Left colon (tissue), 2 donors: Measurements from ENCODE around the gene UBE3D. TPM values are rescaled to one million over a fixed set of nuclear protein-coding genes. Genes with fewer than 3 reads are reported as not detected.
"Not testable (repeated sequence)": the region's sequence is repeated elsewhere in the genome, so short reads cannot be mapped to it uniquely, and the experiment has no call there.

Experiments used
- ATAC-seq: fragments of 200-7000 bp; cut with Tn5 transposase; one replicate; pipeline ENCODE4 v1.9.1; 2020; ENCODE audit warnings: mild to moderate bottlenecking, moderate library complexity
- DNase-seq, 2 donors: peaks; one replicate each; pipeline ENCODE4 v3.0.0-alpha.2; 2020
- intact Hi-C, 2 donors: fragments of 100-400 bp; cut with DNase I in 1 of 2; cut with micrococcal nuclease in 1 of 2; formaldehyde crosslinking; loops; one replicate each; pipeline versions ENCODE4 v1.11.2 to v1.14.0; 2022; cut with DNase I, micrococcal nuclease
- total RNA-seq, 2 donors: library from RNA; stranded (reverse); fragmentation: NEBNext Ultra II Directional; extraction: Animal tissue kit (Norgen Biotek cat#: 25700); gene quantifications; one replicate each; pipeline ENCODE4 v1.2.1, GENCODE V29; 2021
- donor health status: DM: no; HTN: no; CAD: no.
- donor health status: DM: yes; HTN: yes; CAD: no.

Gene UBE3D
- total RNA-seq, 2 donors from 2014 or later, result 3.3 to 5.0 TPM

GRCh38 chr6:82891076-82891475, 174.6 kb downstream of the UBE3D start:
- no peak for ATAC-seq
- intact Hi-C loops, result no loop called here
- no peak for DNase-seq

- DNase-seq (no peak), ATAC-seq (no peak)
- intact Hi-C loops, result no loop called here
Observed at GRCh38 chr6:82890240-82890639, 175.4 kb downstream of the UBE3D start.

DNA sequence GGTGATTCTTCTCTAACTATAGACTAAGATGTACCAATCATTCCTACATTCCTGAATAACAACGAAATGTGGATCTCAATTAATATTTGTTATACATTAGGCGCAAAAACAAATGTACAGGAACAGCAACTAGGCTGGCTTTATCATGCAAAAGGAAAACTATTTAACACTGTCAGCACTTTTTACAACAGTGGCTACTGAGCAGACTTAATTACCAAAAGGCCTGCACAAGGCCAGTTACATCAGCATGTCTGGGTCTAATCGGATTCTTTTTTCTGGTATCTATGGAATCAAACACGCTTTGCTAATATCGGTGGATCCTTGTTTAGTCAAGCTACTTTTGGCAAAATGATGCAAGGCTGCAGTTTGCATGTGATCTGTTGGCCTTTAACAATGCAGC, 176.5 kb downstream of the UBE3D start:
- DNase-seq (no peak), ATAC-seq (no peak)
- intact Hi-C loops, result no loop called here

GRCh38 chr6:82882363-82883023, 183.1 kb downstream of the UBE3D start:
- DNase-seq (no peak), ATAC-seq (no peak)
- intact Hi-C loops, result no loop called here

DNA sequence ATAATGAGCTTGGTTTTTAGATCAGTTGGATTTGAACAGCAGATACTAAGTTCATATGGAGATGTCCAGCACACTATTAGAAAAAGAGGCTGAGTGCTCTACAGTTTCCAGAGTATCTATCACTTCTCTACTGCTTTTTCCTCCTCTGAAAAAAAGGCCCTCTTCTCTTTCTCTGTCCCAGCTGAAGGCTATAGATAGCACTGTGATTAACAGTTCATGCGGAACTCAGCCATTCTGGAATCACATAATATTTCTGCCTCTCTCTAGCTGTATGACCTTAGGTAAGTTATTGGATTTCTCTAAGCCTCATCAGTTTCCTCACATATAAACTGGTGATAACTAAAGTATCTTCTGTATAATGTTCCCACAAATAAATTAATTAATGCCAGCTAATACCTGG, 184.1 kb downstream of the UBE3D start:
- ATAC-seq (no peak), DNase-seq (no peak)
- intact Hi-C loops, result no loop called here

DNA sequence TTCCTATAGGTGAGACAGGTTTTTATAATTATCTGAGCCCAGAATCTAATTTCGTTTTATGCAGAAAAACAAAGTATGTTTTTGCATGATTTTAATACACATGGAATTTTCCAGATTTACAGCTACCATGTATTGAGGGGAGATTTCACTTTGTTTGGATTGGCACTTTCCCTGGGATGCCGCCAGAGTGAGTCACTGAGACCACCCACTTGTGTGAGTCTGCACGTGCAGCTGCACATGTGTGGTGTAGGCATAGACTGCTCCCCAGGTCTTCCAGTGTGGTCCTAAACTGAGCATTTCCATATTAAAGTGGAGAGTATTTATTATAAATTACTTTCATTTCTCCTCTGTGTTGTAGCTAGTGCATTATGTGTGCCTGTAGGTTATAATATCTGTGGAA, 186.8 kb downstream of the UBE3D start:
- DNase-seq, result no peak
- intact Hi-C loops, result no loop called here
- ATAC-seq, result no peak

GRCh38 chr6:82877213-82878195, 188.1 kb downstream of the UBE3D start:
- DNase-seq (no peak), ATAC-seq (peak; percentile 91)
- intact Hi-C loops, result no loop called here

GRCh38 chr6:82875573-82876185, 190.0 kb downstream of the UBE3D start:
- intact Hi-C loops, result no loop called here
- DNase-seq, result no peak
- ATAC-seq, result no peak

DNA sequence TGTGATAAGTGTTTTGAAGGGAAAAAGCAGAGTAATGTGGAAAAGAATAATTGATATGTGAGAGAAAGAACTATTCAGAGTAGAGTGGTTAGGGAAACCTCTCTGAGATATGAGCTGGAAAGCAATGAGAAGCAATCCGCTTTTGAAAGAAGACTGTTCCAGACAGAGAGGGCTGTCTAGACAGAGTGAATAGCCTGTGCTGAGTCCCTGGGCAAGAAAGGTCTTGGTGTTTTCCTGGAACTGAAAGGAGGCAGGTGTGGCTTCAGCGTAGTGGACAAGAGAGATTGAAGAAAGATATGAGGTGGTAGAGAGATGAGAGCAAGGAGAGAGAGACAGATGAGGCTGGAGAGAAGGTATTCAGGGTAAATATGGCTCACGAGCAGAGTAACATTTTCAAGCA, 190.8 kb downstream of the UBE3D start:
- ATAC-seq, result no peak
- intact Hi-C loops, result no loop called here

GRCh38 chr6:82872185-82872584, 193.5 kb downstream of the UBE3D start:
- DNase-seq (no peak), ATAC-seq (no peak)
- intact Hi-C loops, result no loop called here

More for the DNA sequence above, 190.8 kb downstream of the UBE3D start:
- DNase-seq, result no peak

DNA sequence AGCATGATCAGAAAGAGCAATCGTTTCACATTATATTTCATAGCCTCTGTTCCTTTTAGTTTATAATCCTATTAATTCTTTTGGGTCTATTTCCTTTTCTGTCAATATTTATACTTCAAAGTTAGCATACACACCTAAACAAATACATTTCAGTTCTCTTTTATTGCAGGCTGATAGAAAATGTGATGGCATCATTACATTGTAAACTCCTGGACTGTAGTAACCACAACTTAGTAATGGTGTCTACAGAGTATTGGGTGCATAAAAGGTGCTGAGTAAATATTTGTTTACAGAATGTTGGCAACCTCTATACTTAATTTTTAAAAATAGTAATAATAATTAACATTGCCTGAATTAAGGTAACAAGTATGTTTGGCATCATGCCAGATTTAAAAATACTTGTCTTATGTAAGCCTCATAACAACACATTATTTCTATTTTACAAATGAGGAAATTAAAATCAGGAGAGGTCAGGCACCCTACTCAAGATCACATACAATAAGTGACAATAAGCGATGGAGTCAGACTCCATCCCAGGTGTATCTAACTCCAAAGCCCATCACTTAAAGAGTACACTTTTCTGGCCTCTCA, 195.0 kb downstream of the UBE3D start:
- DNase-seq (no peak), ATAC-seq (peak; percentile 98)
- intact Hi-C loops, result no loop called here

DNA sequence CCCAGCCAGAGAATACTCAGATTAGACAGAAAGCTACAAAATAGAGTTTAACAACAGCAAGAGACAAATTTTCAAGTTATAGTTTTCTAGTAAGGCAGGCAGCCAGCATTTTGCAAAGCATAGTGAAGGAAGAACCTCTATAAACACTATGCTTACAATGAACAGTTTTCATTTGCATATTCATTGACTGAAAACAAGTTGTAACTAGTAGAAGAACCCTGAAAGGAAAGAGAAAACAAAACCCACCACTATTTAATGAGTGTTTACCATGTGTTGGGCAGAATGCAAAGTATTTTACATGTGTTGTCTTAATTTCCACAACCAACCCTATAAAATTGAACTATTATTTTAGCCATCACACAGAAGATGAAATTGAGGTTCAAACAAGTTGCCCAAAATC, 196.1 kb downstream of the UBE3D start:
- no peak for DNase-seq
- intact Hi-C loops, result no loop called here
- ATAC-seq, result no peak

DNA sequence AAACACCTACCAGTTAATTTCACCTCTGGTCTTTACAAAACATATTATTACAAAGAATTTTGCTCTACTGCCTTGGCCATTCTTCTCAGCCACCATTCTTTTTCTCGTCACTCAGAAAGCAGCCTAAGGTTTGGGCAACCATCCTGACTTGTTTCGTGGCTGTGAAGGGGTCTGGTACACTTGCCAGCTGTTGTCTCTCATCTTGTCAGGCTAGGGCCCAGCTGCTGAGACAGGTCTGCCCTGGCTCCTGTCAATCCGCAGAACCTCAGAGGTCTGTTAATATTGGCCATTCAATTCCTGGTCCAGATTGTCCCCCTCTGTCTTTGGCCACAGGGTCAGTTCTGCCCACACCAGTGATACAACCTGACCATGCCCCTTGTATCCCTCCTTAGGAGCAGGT, 197.7 kb downstream of the UBE3D start:
- ATAC-seq, result no peak
- intact Hi-C loops, result no loop called here
- no peak for DNase-seq

DNA sequence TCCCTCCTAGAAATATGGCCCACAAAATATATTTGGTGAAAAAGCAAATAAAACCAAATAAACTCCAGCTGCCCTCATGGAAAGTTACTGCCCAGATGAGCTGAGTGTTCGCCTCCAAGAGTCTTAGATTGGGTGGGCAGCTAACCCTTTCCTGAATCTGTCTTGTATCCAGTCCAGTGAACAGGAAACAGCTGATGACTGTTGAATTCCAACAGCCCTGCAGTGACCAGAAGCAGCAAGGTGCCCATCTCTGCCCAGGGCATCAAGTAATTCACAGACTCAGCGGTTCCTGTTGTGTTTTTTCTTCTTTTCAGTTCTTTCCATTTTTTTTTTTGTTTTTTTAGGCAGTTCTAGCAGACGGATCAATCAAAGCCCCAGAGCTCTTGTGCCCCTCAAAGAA, 199.2 kb downstream of the UBE3D start:
- DNase-seq, result no peak

GRCh38 chr6:82865461-82865860, 200.2 kb downstream of the UBE3D start:
- no peak for DNase-seq
- intact Hi-C loops, result no loop called here
- no peak for ATAC-seq

More for the DNA sequence above, 199.2 kb downstream of the UBE3D start:
- ATAC-seq, result no peak
- intact Hi-C loops, result no loop called here

GRCh38 chr6:82863781-82864180, 201.9 kb downstream of the UBE3D start:
- no peak for ATAC-seq
- no peak for DNase-seq
- intact Hi-C loops, result no loop called here

GRCh38 chr6:82862543-82862942, 203.1 kb downstream of the UBE3D start:
- DNase-seq, result no peak
- ATAC-seq, result no peak
- intact Hi-C loops, result no loop called here

GRCh38 chr6:82861121-82861520, 204.5 kb downstream of the UBE3D start:
- intact Hi-C loops, result no loop called here
- no peak for DNase-seq
- no peak for ATAC-seq

- intact Hi-C loops, DNase-seq, ATAC-seq: not testable (repeated sequence)
Observed at GRCh38 chr6:82856077-82856476, 209.6 kb downstream of the UBE3D start.
